Measurements from ENCODE around the gene VDAC2. TPM values are rescaled to one million over a fixed set of nuclear protein-coding genes. Genes with fewer than 3 reads are reported as not detected.

Gene VDAC2
- total RNA-seq (2014; rRNA removed; shearing (Covaris generic)), result 223 and 224 TPM in 2 replicates

GRCh38 chr10:75210282-75211006, at the start of gene VDAC2:
TSS of gene VDAC2 (plus strand) at chr10:75210796. CDS start at chr10:75211159, 363 bp downstream.
- Histone ChIP-seq H3K27ac (peak within 1 kb of the TSS; percentile 93), H3K9me3 (replicated peaks) (no peaks in the 10 kb centered on the region)
- peak; percentile 90 to 98 for DNase-seq (ENCODE audit: low read depth in 1 of 2, low spot score in 2 of 2)

GRCh38 chr10:75165684-75166622, 44.6 kb upstream of the VDAC2 start:
- Histone ChIP-seq H3K27ac (no peak overlapping the region), H3K9me3 (replicated peaks) (no peaks in the 10 kb centered on the region), H3K27me3 (replicated peaks) (no peaks in the 10 kb centered on the region), H3K36me3 (peaks cover 28% of the 10 kb centered on the region), H3K4me3 (no peak overlapping the region), H3K4me1 (replicated peaks) (0 out of 2 replicates have a peak, but pooled peaks cover 4% of the 10 kb centered on the region)
- DNase-seq (ENCODE audit: low read depth in 1 of 2, low spot score in 2 of 2), result no peak

More at GRCh38 chr10:75210282-75211006, at the start of gene VDAC2:
- H3K36me3 ChIP-seq, result peaks cover 48% of the 10 kb centered on the region
- H3K4me1 ChIP-seq (replicated peaks), result peaks cover 14% of the 10 kb centered on the region
- no peaks in the 10 kb centered on the region for H3K27me3 ChIP-seq (replicated peaks)
- H3K4me3 ChIP-seq, result peak within 1 kb of the TSS; percentile 90

GRCh38 chr10:75166623-75166972, 44.0 kb upstream of the VDAC2 start:
- H3K36me3 ChIP-seq, result peaks cover 28% of the 10 kb centered on the region
- no peak overlapping the region for H3K27ac ChIP-seq
- no peak for DNase-seq (ENCODE audit: low read depth in 1 of 2, low spot score in 2 of 2)
- 0 out of 2 replicates have a peak, but pooled peaks cover 4% of the 10 kb centered on the region for H3K4me1 ChIP-seq (replicated peaks)
- H3K9me3 ChIP-seq (replicated peaks), result no peaks in the 10 kb centered on the region
- no peak overlapping the region for H3K4me3 ChIP-seq
- H3K27me3 ChIP-seq (replicated peaks), result no peaks in the 10 kb centered on the region

GRCh38 chr10:75168275-75168674, 42.3 kb upstream of the VDAC2 start:
- Histone ChIP-seq H3K9me3 (replicated peaks) (no peaks in the 10 kb centered on the region), H3K27me3 (replicated peaks) (no peaks in the 10 kb centered on the region), H3K4me1 (replicated peaks) (0 out of 2 replicates have a peak, but pooled peaks cover 4% of the 10 kb centered on the region), H3K36me3 (peaks cover 28% of the 10 kb centered on the region), H3K27ac (no peak overlapping the region), H3K4me3 (no peak overlapping the region)
- no peak for DNase-seq (ENCODE audit: low read depth in 1 of 2, low spot score in 2 of 2)

- H3K27me3 ChIP-seq (replicated peaks), result no peaks in the 10 kb centered on the region
- no peak for DNase-seq (ENCODE audit: low read depth in 1 of 2, low spot score in 2 of 2)
- 0 out of 2 replicates have a peak, but pooled peaks cover 4% of the 10 kb centered on the region for H3K4me1 ChIP-seq (replicated peaks)
- no peak overlapping the region for H3K4me3 ChIP-seq
- H3K36me3 ChIP-seq, result peaks cover 30% of the 10 kb centered on the region
- H3K27ac ChIP-seq, result no peak overlapping the region
- no peaks in the 10 kb centered on the region for H3K9me3 ChIP-seq (replicated peaks)
These were observed 40.4 kb upstream of the VDAC2 start for GRCh38 chr10:75170215-75170614.

GRCh38 chr10:75175046-75175445, 35.5 kb upstream of the VDAC2 start:
- H3K9me3 ChIP-seq (replicated peaks), result no peaks in the 10 kb centered on the region
- H3K4me1 ChIP-seq (replicated peaks), result no peaks in the 10 kb centered on the region
- H3K36me3 ChIP-seq, result peaks cover 16% of the 10 kb centered on the region
- no peaks in the 10 kb centered on the region for H3K27me3 ChIP-seq (replicated peaks)
- H3K4me3 ChIP-seq, result no peak overlapping the region
- no peak for DNase-seq (ENCODE audit: low read depth in 1 of 2, low spot score in 2 of 2)
- H3K27ac ChIP-seq, result no peak overlapping the region

- Histone ChIP-seq H3K4me3 (no peak overlapping the region), H3K4me1 (replicated peaks) (no peaks in the 10 kb centered on the region), H3K36me3 (peaks cover 16% of the 10 kb centered on the region), H3K27me3 (replicated peaks) (no peaks in the 10 kb centered on the region), H3K27ac (no peak overlapping the region), H3K9me3 (replicated peaks) (no peaks in the 10 kb centered on the region)
- no peak for DNase-seq (ENCODE audit: low read depth in 1 of 2, low spot score in 2 of 2)
These were observed 34.5 kb upstream of the VDAC2 start for GRCh38 chr10:75176046-75176445.

GRCh38 chr10:75176736-75177135, 33.9 kb upstream of the VDAC2 start:
- H3K4me1 ChIP-seq (replicated peaks), result no peaks in the 10 kb centered on the region
- peaks cover 16% of the 10 kb centered on the region for H3K36me3 ChIP-seq
- no peak for DNase-seq (ENCODE audit: low read depth in 1 of 2, low spot score in 2 of 2)
- no peaks in the 10 kb centered on the region for H3K27me3 ChIP-seq (replicated peaks)
- no peak overlapping the region for H3K27ac ChIP-seq
- no peaks in the 10 kb centered on the region for H3K9me3 ChIP-seq (replicated peaks)
- no peak overlapping the region for H3K4me3 ChIP-seq

GRCh38 chr10:75179657-75180177, 30.9 kb upstream of the VDAC2 start:
- Histone ChIP-seq H3K36me3 (peaks cover 15% of the 10 kb centered on the region), H3K4me1 (replicated peaks) (no peaks in the 10 kb centered on the region), H3K9me3 (replicated peaks) (no peaks in the 10 kb centered on the region), H3K27me3 (replicated peaks) (no peaks in the 10 kb centered on the region), H3K4me3 (no peak overlapping the region), H3K27ac (no peak overlapping the region)
- DNase-seq (ENCODE audit: low read depth in 1 of 2, low spot score in 2 of 2), result no peak

- H3K4me1 ChIP-seq (replicated peaks), result no peaks in the 10 kb centered on the region
- DNase-seq (ENCODE audit: low read depth in 1 of 2, low spot score in 2 of 2), result no peak
- H3K36me3 ChIP-seq, result peaks cover 11% of the 10 kb centered on the region
- H3K9me3 ChIP-seq (replicated peaks), result no peaks in the 10 kb centered on the region
- no peaks in the 10 kb centered on the region for H3K27me3 ChIP-seq (replicated peaks)
- H3K4me3 ChIP-seq, result no peak overlapping the region
- H3K27ac ChIP-seq, result no peak overlapping the region
These were observed 30.0 kb upstream of the VDAC2 start for GRCh38 chr10:75180592-75180991.

- H3K27ac ChIP-seq, result no peak overlapping the region
- H3K36me3 ChIP-seq, result peaks cover 7% of the 10 kb centered on the region
- no peak overlapping the region for H3K4me3 ChIP-seq
- no peak for DNase-seq (ENCODE audit: low read depth in 1 of 2, low spot score in 2 of 2)
- no peaks in the 10 kb centered on the region for H3K27me3 ChIP-seq (replicated peaks)
- no peaks in the 10 kb centered on the region for H3K9me3 ChIP-seq (replicated peaks)
- no peaks in the 10 kb centered on the region for H3K4me1 ChIP-seq (replicated peaks)
These were observed 29.5 kb upstream of the VDAC2 start for GRCh38 chr10:75181073-75181472.

GRCh38 chr10:75186310-75186709, 24.3 kb upstream of the VDAC2 start:
- peaks cover 6% of the 10 kb centered on the region; the same call in 1 of the 2 replicates for H3K36me3 ChIP-seq
- no peak overlapping the region for H3K4me3 ChIP-seq
- no peaks in the 10 kb centered on the region for H3K27me3 ChIP-seq (replicated peaks)
- H3K4me1 ChIP-seq (replicated peaks), result peaks cover 12% of the 10 kb centered on the region
- H3K9me3 ChIP-seq (replicated peaks), result 0 out of 2 replicates have a peak, but pooled peaks cover 2% of the 10 kb centered on the region
- H3K27ac ChIP-seq, result no peak overlapping the region
- no peak for DNase-seq (ENCODE audit: low read depth in 1 of 2, low spot score in 2 of 2)

GRCh38 chr10:75187961-75188426, 22.6 kb upstream of the VDAC2 start:
- H3K4me3 ChIP-seq, result no peak overlapping the region
- H3K27me3 ChIP-seq (replicated peaks), result no peaks in the 10 kb centered on the region
- peaks cover 2% of the 10 kb centered on the region; the same call in 1 of the 2 replicates for H3K36me3 ChIP-seq
- peaks cover 20% of the 10 kb centered on the region for H3K4me1 ChIP-seq (replicated peaks)
- peak; percentile 30 to 57 for DNase-seq (ENCODE audit: low read depth in 1 of 2, low spot score in 2 of 2)
- no peak overlapping the region for H3K27ac ChIP-seq
- H3K9me3 ChIP-seq (replicated peaks), result 0 out of 2 replicates have a peak, but pooled peaks cover 2% of the 10 kb centered on the region

Measured in SJSA1 (cell line).